GM18868 (cell line): ENCODE results near the gene RAB1B.

Experiments
- ATAC-seq: cut with Tn5 transposase; IDR thresholded peaks from one replicate; pipeline ENCODE4 v1.9.1; 2021; ENCODE audit warnings: mild to moderate bottlenecking, moderate library complexity; ENCODE audit not compliant: unreplicated experiment

RAB1B gene

DNA sequence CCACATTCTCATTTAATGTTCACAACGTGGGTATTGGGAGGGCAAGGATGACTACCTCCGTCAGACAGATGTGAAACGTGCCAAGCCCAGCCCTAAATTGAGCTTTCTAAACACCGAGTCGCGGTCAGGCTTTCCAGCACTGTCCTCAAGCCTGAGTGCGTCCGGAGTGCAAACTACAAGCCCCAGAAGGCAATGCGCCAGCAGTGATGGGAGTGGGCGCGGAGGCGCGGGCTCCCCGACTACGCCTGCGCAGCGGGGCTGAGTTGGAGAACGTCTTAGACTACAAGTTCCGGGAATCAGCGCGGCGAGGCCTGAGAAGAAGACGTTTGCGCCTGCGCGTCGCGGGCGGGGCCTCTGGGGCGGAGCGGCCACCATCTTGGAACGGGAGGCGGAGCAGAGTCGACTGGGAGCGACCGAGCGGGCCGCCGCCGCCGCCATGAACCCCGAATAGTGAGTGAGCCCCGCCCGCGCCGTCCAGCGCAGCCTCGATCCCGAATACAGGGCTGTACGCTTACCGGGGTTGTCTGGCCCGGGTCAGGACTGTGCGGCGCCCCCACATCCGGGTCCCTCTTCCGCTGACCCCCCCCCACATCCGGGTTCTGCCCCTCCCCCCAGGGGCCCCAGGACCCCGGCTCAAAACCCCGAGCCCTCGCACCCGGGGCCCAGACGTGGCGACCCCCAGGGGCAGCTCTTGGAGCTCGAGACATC lies at the start of gene RAB1B:
TSS of gene RAB1B (plus strand) at position 396 of the 708 bp plus-strand sequence. CDS start at position 437, 41 bp downstream.
- ATAC-seq: peak; percentile 76

DNA sequence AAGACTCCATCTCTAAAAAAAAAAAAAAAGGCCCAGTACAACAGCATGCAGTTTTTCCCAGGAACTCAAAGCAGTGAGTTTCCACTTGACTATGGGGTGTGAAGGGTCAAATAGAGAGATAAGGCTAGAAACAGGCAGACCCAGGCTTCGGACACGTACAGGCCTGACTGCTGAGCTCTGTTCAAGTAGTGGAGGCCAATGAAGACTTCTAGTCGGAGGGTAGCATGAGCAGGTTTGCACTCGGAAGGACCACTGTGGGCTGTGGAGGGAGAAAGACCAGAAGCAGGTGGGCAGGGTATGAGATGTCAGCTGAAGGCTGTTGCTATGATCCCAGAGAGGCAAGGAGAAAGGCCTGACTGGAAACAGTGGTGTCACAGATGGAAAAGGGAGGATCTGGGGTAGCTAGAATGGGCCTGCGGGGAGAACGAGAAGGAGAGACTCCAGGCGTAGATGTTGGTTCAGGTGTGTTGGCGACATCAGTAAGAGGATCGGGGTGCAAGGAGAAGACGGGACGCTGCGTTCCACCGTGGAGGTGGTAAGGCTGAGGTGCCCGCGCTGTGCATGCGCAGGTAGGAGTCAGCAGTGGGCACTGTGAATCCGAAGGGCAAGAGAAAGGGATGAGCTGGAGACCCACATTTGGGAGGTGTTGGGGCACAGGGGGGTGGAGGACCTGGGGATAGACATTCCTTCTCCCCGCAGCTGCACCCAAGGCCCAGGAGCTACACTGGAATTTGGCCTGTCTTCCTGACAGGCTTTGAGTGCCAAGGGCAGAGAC lies 49.4 kb upstream of the RAB1B start:
- ATAC-seq: no peak

DNA sequence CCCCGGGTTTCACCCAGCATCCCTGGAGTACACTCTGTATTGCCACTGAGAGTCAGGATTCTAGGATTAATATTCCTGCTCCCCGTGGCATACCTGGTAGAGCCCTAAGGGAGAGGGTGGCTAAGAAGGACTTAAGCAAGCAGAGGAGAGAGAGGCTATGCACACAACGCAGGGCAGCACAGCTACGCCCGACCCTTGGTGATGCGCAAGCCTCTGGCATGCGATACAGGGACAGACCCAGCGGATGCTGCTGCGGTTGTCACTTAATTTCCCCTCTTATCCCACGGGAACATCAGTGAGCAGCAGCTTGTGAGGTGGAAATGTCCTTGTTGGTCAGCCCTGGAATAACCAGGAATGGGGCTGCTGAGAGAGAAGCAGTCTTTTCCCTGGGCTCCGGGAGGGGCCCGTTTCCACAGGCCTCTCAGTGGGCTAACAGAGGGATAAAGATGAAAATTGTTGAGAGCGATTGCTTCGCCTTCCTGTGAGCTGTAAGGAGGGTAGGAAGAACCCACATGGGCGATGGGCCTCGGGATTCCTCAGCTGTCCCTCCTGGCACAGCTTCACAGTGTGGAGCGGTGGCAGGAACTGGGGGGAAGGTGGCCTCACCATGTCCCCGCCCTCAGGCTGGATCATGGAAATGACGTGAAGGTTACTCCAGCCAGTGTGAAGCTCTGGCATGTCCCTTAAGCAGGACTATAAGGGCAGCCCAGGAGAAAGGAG lies 48.4 kb upstream of the RAB1B start:
- ATAC-seq: no peak

DNA sequence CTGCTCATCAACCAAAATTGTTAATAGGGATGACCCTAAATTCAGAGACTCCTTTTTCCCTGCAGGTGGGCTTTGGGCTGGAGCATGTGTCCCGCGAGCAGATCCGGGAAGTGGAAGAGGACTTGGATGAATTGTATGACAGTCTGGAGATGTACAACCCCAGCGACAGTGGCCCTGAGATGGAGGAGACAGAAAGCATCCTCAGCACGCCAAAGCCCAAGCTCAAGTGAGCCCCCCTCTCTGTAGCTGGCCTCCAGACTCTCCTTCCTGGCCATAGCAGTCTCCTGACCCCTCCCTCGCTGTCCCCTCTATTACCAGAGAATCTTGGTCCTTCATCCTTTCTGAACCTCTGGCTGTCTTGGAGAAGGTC lies 47.9 kb upstream of the RAB1B start:
- no peak for ATAC-seq

DNA sequence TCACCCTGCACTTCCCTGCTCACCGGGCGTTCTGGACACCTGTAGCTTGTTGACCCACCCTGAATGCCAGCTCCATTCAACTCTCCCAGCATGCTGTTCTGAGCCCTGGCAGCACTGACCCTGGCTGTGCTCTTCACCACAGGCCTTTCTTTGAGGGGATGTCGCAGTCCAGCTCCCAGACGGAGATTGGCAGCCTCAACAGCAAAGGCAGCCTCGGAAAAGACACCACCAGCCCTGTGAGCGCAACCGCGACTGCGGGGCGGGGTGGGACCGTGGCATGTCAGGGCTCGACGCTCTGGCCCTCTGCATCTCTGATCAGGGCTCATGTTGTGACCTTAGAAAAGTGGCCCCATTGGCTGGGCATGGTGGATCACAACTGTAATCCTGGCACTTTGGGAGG lies 47.4 kb upstream of the RAB1B start:
- no peak for ATAC-seq

DNA sequence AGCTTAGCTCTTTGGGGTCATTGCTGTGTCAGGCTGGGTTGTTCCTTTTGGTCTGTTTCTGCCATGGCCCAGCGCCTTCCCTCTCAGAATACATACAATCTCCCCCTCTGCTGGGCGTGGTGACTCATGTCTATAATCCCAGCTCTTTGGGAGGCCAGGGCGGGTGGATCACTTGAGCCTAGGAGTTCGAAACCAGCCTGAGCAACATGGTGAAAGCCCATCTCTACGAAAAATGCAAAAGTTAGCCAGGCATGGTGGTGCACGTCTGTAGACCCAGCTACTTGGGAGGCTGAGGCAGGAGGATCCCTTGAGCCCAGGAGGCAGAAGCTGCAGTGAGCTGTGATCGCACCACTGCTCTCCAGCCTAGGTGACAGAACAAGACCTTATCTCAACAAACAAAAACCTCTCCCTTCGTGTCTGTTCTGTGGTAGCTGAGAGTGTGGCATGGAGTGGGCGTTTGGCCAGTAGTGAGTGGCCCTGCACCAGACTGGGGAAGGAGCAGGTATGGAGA lies 46.7 kb upstream of the RAB1B start:
- no peak for ATAC-seq

DNA sequence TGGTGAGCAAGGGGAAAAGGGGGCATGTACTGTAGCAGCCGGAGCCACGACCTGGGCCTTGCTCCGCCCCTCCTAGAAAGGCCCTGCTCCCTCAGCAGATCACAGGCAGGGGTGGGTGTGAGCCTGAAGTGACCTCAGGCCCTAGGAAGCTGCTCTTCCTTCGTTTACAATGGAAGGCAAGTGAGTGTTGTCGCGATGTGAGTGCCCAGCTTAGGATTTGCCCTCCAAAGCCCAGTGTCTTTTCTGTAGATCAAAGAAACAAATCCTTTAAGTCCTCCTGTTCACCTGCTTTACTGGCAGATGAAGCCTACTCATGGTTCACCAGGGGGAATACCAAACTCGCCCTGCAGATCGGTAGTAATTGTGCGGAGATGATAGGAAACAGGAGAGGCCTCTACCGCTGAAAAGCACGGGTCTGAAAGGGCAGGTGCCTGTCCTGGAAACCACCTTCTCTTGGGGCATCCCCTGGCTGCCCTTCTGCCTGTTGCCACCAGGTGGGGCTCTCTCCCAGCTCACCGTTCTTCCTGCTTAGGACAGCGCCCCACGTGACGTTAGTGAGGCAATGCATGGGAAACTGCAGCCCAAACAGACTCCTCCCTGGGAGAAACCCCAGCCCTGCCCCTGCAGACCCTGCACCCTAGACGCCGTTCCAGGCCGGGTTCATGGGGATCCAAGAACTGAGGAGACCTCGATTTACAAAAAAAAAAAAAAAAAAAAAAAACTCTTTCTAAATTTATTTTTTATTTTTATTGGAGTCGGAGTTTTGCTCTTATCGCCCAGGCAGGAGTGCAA lies 45.9 kb upstream of the RAB1B start:
- peak; percentile 82 for ATAC-seq

DNA sequence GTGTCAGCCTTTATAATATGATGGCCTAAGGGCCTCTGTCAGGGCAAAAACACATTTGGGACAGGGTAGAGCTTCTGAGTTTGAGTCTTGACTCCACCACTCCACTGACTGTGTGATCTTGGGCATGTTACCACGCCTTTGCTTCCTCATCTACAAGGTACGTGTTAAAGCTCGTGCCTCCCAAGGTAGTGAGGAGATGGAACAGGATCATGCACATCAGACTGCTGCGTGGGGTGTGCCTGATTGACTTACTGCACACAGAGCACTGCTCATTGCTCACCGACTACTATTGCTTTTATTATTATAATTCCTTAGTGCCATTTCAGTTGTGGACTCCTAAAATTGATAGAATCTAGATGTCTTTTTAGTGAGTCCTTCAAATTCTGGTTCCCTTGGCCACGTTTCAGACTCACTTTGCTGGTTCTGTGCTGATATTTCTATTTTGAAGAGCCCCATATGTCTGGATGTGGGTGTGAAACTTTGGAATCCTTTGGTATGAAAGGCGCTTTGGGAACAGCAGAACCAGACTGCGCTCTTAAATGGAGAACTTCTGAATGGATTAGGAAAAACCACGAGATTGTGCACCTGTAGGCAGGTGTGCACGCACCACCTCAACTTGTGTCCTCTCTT lies 44.1 kb upstream of the RAB1B start:
- no peak for ATAC-seq

DNA sequence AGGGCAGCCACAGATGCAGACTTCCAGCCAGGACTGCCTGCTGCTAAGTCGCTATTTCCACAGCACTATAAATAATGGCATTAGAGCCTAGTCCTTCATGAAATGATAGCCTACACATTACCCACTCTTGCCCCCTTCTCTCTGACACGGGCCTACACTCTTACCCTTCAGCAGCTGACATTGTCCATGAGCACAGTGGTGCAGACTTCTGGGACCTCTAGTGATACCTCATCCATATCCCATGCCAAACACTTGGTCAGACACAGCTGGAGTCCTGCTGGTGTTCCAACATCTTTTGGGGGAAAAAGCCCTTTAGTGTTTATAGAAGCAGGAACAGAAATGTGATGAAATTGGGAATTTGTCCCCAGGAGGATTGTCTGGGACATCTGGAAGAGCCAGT lies 43.4 kb upstream of the RAB1B start:
- no peak for ATAC-seq

DNA sequence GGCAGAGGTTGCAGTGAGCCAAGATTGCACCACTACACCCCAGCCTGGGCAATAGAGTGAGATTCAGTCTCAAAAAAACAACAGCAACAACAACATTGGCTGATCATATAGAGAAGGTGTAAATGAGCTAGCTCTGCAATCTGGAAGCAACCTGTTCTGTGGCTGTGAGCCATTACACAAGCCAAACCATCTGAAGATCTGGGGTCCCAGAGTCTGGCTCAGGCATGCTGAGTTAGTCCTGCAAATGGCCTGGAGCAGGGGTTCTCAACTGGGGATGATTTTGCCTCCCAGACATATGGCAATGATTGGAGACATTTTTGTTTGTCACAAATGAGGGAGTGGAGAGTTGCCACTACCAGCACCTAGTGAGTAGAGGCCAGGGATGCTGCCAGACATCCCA lies 42.3 kb upstream of the RAB1B start:
- ATAC-seq: no peak

DNA sequence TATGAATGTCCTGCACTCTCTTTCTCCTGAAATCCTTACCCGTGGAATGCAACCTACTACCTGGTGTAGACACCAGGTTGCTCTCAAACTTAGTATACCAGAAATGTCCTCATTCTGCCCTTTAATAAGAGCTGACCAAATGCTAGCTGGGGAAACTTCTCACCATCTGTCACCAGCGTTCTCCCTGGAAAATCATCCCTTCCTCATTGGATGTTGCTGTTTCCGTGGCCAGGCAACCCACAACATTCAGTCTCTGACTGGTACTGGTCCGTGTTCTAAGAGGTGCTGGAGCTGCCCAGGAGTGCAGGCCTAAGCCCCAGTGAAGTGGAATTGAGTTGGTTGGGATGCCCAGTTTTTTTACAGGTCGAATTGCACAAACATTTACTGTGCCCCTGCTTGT lies 40.7 kb upstream of the RAB1B start:
- no peak for ATAC-seq

DNA sequence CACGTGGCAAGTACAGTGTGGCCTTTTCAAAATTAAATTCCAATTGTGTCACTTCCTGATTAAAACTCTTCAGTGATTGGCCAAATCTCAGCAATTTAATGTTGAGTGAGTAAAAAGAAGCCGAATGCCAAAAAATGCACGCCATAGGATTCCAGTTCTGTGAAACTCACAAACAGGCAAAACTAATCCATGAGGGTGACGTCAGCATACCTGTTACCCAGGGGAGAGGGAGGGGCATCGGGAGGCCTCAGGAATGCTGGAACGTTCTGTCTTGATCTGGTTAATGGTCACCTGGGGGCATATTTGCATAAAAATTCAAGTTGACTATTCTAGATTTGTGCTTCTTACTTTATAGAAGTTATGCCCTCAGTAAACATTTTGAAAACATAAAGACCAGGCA lies 39.9 kb upstream of the RAB1B start:
- ATAC-seq: no peak

DNA sequence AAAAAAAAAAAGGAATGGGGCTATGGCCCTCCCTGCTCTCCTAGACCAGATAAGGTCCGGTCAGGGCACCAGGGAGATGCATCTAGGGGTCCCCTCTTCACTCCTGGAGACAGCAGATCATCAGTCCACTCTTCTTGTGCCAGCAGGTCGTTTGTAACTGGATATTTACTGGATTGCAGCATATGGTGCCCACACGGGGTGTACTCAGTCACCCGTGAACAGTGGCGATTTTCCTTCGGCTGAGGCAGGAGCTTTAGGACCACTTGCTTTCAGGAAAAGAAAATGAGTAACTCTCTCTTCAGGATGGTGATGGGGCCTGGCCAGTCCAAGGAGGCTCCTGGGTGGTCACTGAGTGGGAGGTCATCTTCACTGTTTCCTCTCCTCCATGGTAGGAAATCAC lies 38.3 kb upstream of the RAB1B start:
- no peak for ATAC-seq

DNA sequence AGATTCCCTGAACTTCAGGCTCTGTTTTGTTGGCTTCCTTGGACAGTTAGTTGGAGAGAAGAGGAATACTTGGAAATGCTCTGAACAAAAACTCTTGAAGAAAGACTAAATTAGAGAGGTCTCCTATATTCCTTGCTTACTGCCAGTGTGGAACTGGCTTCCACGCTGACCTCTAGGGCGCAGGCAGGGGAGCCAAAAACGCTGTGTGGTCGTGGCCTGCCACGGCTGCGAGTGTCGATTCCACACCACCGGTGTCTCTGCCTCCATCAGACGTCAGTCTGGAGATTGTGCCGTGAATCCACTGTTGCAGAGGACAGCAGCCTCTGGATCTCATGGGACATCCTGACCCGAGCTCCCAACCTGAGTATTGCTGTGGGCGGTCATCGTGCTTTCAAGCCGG lies 37.5 kb upstream of the RAB1B start:
- ATAC-seq: no peak

DNA sequence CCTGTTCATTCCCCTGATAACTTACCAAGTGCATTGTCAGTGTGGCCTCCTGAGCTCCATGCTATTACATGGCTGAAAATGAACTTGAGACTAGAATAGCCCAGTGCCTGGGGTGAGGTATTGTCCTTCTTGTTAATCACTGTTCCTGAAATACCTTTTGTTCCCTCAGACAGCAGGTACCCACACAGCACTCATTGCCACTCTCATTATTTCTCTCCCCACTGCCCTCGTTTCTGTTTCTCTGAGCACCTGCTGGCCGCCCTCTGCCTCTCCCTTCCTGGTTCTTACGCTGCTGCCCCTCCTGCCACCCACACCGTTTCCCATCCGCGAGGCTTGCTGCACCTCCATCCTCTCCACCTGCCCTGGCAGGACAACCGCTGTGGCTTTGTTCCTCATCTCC lies 36.9 kb upstream of the RAB1B start:
- ATAC-seq: no peak

DNA sequence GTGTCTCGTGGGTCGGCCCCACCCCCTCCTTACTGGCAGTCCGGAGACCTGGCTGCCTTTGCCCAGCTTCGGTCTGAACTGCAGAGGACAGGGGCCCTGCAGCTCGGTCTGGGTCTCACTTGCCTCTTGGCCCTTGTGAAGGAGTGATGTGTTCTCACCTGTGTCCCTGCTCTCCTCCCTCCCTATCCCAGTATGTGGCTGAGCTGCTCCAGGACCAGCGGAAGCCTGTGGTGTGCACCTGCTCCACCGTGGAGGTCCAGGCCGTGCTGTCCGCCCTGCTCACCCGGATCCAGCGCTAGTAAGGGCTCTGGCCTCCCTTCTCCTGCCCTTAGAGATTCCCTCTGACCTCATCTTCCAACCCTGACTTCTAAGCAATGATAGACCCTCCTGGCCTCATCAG lies 35.7 kb upstream of the RAB1B start:
- no peak for ATAC-seq

DNA sequence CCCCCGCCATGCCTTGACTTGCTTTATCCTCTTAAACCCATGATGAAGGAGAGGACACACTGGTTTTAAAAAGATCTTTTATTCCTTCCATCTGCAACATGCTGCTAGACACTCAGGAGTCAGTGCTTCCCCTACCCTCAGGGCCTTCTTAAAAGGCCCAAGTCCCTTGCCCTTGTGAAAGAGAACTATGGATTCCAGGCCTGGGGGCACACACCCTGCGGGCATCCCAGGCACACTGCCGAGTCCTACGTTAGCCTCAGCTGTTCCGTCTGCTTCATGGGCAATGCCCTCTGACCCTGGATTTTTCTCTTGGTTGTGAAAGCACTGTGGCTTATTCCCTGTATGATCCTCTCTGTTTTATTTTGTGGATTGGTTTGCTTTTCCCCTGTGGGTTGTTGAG lies 35.1 kb upstream of the RAB1B start:
- no peak for ATAC-seq

DNA sequence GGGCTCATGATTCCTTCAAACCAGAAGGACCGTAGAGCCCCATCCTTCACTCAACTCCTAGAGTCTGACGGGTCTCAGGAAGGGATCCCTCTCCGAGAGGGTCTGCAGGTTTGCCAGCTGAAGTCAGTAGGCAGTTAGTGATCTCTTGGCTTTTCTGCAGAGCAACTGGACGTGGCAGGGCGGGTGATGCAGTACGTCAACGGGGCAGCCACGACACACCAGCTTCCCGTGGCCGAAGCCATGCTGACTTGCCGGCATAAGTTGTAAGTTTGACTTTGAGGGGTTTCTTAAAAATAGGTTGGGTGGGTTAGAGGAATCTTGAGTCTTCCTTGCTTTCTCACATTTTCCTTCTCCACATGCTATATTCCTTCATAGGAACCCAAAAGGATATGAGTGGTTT lies 33.3 kb upstream of the RAB1B start:
- no peak for ATAC-seq

DNA sequence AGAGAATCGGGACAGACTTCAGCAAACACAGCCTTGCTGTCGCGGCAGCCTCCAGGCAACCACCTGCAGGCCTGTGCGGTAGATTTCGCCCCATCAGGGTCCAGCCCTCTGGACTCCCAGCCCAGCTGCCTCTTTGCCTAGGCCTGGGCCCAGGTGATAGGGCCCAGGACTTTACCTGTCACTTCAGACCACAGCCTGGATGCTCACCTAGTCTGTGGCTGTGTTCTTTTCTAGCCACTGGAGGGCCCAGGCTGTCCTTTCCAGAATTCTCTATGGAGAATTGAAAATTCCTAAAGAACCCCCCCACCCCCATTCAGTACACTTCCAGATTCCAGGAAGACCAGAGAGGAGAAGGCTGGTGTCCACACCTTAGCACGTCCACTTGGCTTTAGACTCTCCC lies 30.6 kb upstream of the RAB1B start:
- ATAC-seq: no peak

DNA sequence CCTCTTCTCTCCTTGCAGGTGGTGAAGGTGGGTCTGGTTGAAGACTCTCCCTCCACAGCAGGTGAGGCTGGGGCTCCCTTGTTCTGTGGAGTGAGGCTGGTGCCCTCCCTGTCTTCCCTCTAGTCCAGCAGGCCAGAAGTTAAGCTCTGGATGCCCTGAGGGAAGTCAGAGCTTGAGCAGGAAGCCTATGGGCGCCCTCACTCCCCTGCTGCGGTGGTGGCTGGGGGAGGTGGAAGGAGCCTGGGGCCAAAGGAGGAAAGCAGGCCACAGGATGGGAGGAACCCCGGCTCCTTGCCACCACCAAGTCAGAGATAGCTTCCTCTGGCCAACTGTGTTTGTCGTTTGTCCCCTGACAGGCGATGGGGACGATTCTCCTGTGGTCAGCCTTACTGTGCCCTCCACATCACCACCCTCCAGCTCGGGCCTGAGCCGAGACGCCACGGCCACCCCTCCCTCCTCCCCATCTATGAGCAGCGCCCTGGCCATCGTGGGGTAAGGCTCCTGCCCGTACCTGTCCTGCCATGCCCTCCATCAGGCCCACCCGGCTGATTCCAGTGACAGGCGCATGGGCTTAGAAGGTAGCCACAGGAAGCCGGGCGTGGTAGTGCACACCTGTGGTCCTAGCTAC lies 29.5 kb upstream of the RAB1B start:
- no peak for ATAC-seq
